Muscle layer of colon (tissue), 2 donors: Measurements from ENCODE around the gene PHLDA2.

Experiments
- H3K27ac ChIP-seq: one replicate; pipeline ENCODE4 v1.7.0; 2013; ENCODE audit warnings: low read depth, mild to moderate bottlenecking, low read length, moderate library complexity
- H3K27me3 ChIP-seq, 2 donors: one replicate each; pipeline ENCODE4 v1.7.0; 2013; ENCODE audit warnings: low read length in 2 of 2, mild to moderate bottlenecking in 2 of 2; ENCODE audit not compliant: insufficient read depth in 2 of 2, control insufficient read depth in 1 of 2
- H3K36me3 ChIP-seq: one replicate; pipeline ENCODE4 v1.7.0; 2013; ENCODE audit warnings: mild to moderate bottlenecking, low read length; ENCODE audit not compliant: insufficient read depth
- H3K4me1 ChIP-seq: one replicate; pipeline ENCODE4 v1.7.0; 2013; ENCODE audit warnings: mild to moderate bottlenecking, low read length; ENCODE audit not compliant: insufficient read depth
- H3K4me3 ChIP-seq, 2 donors: one replicate each; pipeline ENCODE4 v1.7.0; 2013; ENCODE audit warnings: low read length in 2 of 2, low read depth in 1 of 2, mild to moderate bottlenecking in 1 of 2, moderate library complexity in 1 of 2
- H3K9ac ChIP-seq: one replicate; pipeline ENCODE4 v1.7.0; 2013; ENCODE audit warnings: low read length
- H3K9me3 ChIP-seq: one replicate; pipeline ENCODE4 v1.7.0; 2013; ENCODE audit warnings: mild to moderate bottlenecking, low read length
- donor health status: abdominal sarcoma.
- donor health status: Adenocarcinoma of cecum.

Gene PHLDA2

DNA sequence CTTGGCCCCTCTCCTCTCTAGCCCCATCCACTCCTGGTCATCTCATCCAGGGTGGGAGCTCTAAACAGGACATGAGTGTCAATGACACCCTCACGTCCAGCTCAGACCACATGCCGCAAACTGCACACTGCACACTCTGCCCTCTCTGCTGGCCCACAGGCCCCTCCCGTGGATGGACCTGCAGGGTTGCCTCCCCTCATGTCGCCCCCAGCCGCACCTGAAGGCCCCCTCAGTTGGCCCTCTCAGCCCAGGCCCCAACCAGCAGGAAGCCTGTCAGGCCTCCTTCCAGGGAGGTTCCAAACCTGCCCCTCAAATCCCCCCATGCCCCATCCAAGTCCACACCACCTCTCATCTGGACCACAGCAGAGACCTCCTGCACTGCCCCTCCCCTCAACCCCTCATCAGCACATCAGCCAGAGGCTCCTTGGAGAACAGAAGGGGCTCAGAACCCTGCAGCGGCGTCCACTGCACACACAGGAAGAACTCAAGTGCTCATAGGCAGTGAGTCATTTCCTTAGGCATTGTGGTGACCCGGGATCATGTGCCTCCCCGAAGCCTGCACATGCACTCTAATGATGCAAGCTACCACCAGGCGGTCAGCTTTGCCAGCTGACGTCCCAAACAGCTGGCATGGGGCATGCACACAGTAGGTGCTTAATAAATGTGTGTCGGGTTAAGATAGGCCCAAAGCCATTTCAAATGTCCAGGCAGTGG is 30.7 kb downstream of the PHLDA2 start:
- Histone ChIP-seq H3K36me3 (no peaks in the 10 kb centered on the region), H3K4me3 (no peak overlapping the region), H3K27ac (no peak overlapping the region), H3K9ac (no peak overlapping the region), H3K9me3 (no peaks in the 10 kb centered on the region), H3K27me3 (no peaks in the 10 kb centered on the region), H3K4me1 (peaks cover 14% of the 10 kb centered on the region)

DNA sequence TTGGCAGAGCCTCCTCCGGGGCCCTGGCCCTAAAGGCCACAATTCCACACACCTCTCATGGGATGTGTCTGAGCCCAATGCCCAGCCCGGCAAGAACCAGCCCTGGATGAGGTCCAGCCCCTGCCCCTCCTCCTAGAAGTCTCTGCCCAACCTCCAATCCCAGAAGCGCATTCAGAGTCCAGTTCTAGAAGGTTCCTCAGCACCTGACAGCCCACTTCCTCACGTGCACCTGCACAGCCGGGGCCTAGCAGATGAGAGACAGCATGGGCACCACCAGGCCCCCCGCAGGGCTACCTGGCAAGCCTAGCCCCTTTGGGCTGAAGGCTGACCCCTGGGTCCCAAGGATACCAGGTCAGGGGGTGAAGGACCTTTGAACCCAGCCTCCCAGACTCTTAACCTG is 32.2 kb downstream of the PHLDA2 start:
- no peak overlapping the region for H3K9ac ChIP-seq
- no peaks in the 10 kb centered on the region for H3K36me3 ChIP-seq
- H3K4me3 ChIP-seq: no peak overlapping the region
- H3K9me3 ChIP-seq: no peaks in the 10 kb centered on the region
- peaks cover 11% of the 10 kb centered on the region for H3K4me1 ChIP-seq
- H3K27ac ChIP-seq: no peak overlapping the region
- peaks cover 0 to 6% of the 10 kb centered on the region in 2 donors for H3K27me3 ChIP-seq

GRCh38 chr11:2896047-2896446 is 33.2 kb downstream of the PHLDA2 start:
- peaks cover 0 to 6% of the 10 kb centered on the region in 2 donors for H3K27me3 ChIP-seq
- H3K4me1 ChIP-seq: peaks cover 16% of the 10 kb centered on the region
- H3K9me3 ChIP-seq: no peaks in the 10 kb centered on the region
- H3K27ac ChIP-seq: no peak overlapping the region
- H3K9ac ChIP-seq: no peak overlapping the region
- H3K4me3 ChIP-seq: no peak overlapping the region
- H3K36me3 ChIP-seq: no peaks in the 10 kb centered on the region

- Histone ChIP-seq H3K27me3 (peaks cover 0 to 6% of the 10 kb centered on the region in 2 donors), H3K4me3 (no peak overlapping the region), H3K4me1 (peaks cover 20% of the 10 kb centered on the region), H3K36me3 (no peaks in the 10 kb centered on the region), H3K9me3 (no peaks in the 10 kb centered on the region), H3K9ac (no peak overlapping the region), H3K27ac (no peak overlapping the region)
Observed at GRCh38 chr11:2893935-2894334, 35.3 kb downstream of the PHLDA2 start.

GRCh38 chr11:2892967-2893528 is 36.2 kb downstream of the PHLDA2 start:
- Histone ChIP-seq H3K9ac (no peak overlapping the region), H3K4me1 (peaks cover 20% of the 10 kb centered on the region), H3K27me3 (peaks cover 0 to 6% of the 10 kb centered on the region in 2 donors), H3K36me3 (no peaks in the 10 kb centered on the region), H3K27ac (peak overlapping the region; percentile 42), H3K9me3 (no peaks in the 10 kb centered on the region), H3K4me3 (peak overlapping the region in 1 of 2 donors; percentile 41)

GRCh38 chr11:2892215-2892966 is 36.8 kb downstream of the PHLDA2 start:
- H3K27me3 ChIP-seq: peaks cover 0 to 6% of the 10 kb centered on the region in 2 donors
- H3K9ac ChIP-seq: no peak overlapping the region
- peaks cover 20% of the 10 kb centered on the region for H3K4me1 ChIP-seq
- H3K27ac ChIP-seq: peak overlapping the region; percentile 42
- no peaks in the 10 kb centered on the region for H3K9me3 ChIP-seq
- H3K4me3 ChIP-seq: peak overlapping the region; percentile 34 to 41
- no peaks in the 10 kb centered on the region for H3K36me3 ChIP-seq

DNA sequence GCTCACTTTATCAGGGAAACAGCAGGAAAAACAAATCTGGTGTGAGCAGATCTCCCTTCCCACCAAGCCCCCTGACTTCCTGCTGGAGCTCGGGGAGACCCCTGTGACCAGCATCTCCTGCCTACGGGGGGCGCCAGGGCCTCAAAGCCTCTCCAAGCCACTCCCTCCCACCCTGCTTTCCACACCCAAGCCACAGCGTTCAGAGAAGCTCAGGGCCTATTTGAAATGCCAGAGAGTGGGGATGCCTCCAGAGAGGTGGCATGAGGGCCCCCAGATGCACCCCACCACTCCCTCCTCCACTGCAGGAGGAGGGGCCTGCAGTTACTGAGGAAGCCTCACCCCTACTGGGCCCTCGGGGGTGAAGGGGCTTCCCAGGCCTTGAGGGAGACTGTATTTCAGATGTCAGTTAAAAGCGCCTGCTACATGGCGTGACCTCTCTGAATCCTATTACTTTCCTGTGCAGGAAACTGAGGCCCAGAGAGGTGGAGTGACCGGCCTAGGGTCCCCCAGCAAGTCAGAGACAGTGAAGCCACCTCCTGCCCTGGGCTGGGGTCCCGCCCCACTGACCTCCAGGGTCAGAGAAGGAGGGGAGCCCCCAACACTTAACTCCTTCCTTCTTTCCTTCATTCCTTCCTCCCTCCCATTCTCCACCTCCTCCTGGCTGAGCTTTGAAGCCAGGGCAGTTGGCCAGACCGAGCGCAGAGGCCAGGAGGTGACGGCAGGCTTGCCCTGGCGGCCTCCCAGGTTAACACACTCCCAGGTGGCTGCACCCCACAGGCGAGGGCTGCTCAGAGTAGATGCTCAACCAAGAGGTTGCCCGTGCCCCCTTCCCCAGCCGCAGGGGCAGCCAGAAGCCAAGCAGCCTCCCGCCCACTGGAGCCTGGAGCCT is 37.6 kb downstream of the PHLDA2 start:
- H3K36me3 ChIP-seq: no peaks in the 10 kb centered on the region
- H3K27ac ChIP-seq: no peak overlapping the region
- H3K9ac ChIP-seq: no peak overlapping the region
- H3K4me3 ChIP-seq: peak overlapping the region; percentile 34 to 41
- H3K27me3 ChIP-seq: peaks cover 0 to 6% of the 10 kb centered on the region in 2 donors
- peaks cover 20% of the 10 kb centered on the region for H3K4me1 ChIP-seq
- no peaks in the 10 kb centered on the region for H3K9me3 ChIP-seq

GRCh38 chr11:2890466-2891294 is 38.5 kb downstream of the PHLDA2 start:
- no peak overlapping the region for H3K27ac ChIP-seq
- H3K36me3 ChIP-seq: no peaks in the 10 kb centered on the region
- no peaks in the 10 kb centered on the region for H3K9me3 ChIP-seq
- H3K9ac ChIP-seq: no peak overlapping the region
- no peak overlapping the region for H3K4me3 ChIP-seq
- H3K27me3 ChIP-seq: peaks cover 0 to 6% of the 10 kb centered on the region in 2 donors
- H3K4me1 ChIP-seq: peaks cover 20% of the 10 kb centered on the region

- no peaks in the 10 kb centered on the region for H3K9me3 ChIP-seq
- H3K27me3 ChIP-seq: peaks cover 0 to 6% of the 10 kb centered on the region in 2 donors
- H3K4me3 ChIP-seq: no peak overlapping the region
- H3K36me3 ChIP-seq: no peaks in the 10 kb centered on the region
- no peak overlapping the region for H3K9ac ChIP-seq
- H3K27ac ChIP-seq: no peak overlapping the region
- peaks cover 20% of the 10 kb centered on the region for H3K4me1 ChIP-seq
Observed at GRCh38 chr11:2889362-2890273, 39.6 kb downstream of the PHLDA2 start.
